K562 (cell line): ENCODE measurements around the gene ZBTB48. TPM values are rescaled to one million over a fixed set of nuclear protein-coding genes. Genes with fewer than 3 reads are reported as not detected.
A peak's percentile ranks its signal among the peaks of the same experiment; 100 is the strongest.

Experiments
- ATAC-seq: fragments of 200-7000 bp; cut with Tn5 transposase; 3 replicates; pipeline ENCODE4 v1.9.1; 2020; ENCODE audit warnings: moderate library complexity
- BruUV-seq: library from RNA; stranded (reverse); fragments of 400-500 nt; replicated peaks from 2 replicates; lab custom pipeline; 2021; lab: Mats Ljungman, UMichigan
- CTCF ChIA-PET: fragments of 300-600 bp; formaldehyde crosslinking; extraction: SDS; loops from one replicate; lab custom pipeline; 2021; ENCODE audit warnings: low intra/inter-chr PET ratio; lab: Yijun Ruan, JAX
- POLR2A ChIA-PET: fragments of 300-600, 350-650 bp; sonication (Branson Sonifier 250); formaldehyde crosslinking; extraction: SDS; loops from one replicate; lab custom pipeline; 2021; ENCODE audit warnings: antibody characterized with exemption, inconsistent platforms; lab: Yijun Ruan, JAX
- DNase-seq, 4 experiments: peaks; one replicate each; pipeline versions ENCODE4 v3.0.0 to v3.0.0-alpha.2; 2011 to 2018; ENCODE audit warnings: low spot score in 3 of 4, mixed read lengths in 3 of 4; ENCODE audit errors: extremely low read depth in 1 of 4
- FAIRE-seq: peaks from 2 replicates; lab custom pipeline; 2011; peaks lifted over from hg19 to GRCh38; lab: Jason Lieb, UNC
- H2AFZ ChIP-seq: 2 replicates; pipeline ENCODE4 v1.6.0; 2011; ENCODE audit warnings: low read depth, low read length, control low read depth, inconsistent platforms
- H3K27ac ChIP-seq: fragments of 200-600 bp; 3 replicates; pipeline ENCODE4 v1.8.0; 2011; ENCODE audit warnings: low read depth, mild to moderate bottlenecking, control low read depth, inconsistent platforms, low read length, moderate library complexity, mixed read lengths; ENCODE audit errors: extremely low read depth
- H3K27me3 ChIP-seq, 2 experiments: fragments of 300-600 bp in 1 of 2; 2 replicates in 1 of 2; 3 replicates in 1 of 2; pipeline versions ENCODE4 v1.6.0 to v1.8.0; 2011; ENCODE audit warnings: inconsistent platforms in 2 of 2, low read length in 2 of 2, mild to moderate bottlenecking in 1 of 2, mixed read lengths in 1 of 2, moderate library complexity in 1 of 2; ENCODE audit not compliant: control insufficient read depth in 2 of 2, insufficient read depth in 2 of 2
- H3K36me3 ChIP-seq: fragments of 300-600 bp; 3 replicates; pipeline ENCODE4 v1.8.0; 2011; ENCODE audit warnings: mild to moderate bottlenecking, low read length, inconsistent platforms; ENCODE audit not compliant: control insufficient read depth, insufficient read depth
- H3K4me1 ChIP-seq, 2 experiments: fragments of 200-600 bp in 1 of 2; replicated peaks in 1 of 2; 2 replicates in 1 of 2; 3 replicates in 1 of 2; pipeline versions ENCODE4 v1.5.1 to v1.8.0; 2011; ENCODE audit warnings: inconsistent platforms in 2 of 2, low read length in 2 of 2, mild to moderate bottlenecking in 1 of 2, mixed read lengths in 1 of 2, moderate library complexity in 1 of 2; ENCODE audit not compliant: control insufficient read depth in 2 of 2, insufficient read depth in 2 of 2
- H3K4me2 ChIP-seq: 2 replicates; pipeline ENCODE4 v1.6.1; 2011; ENCODE audit warnings: low read length, control low read depth, inconsistent platforms, mixed read lengths; ENCODE audit not compliant: insufficient read depth
- H3K4me3 ChIP-seq: fragments of 200-600 bp; sonication (generic), shearing (Covaris generic); 2 replicates; pipeline ENCODE4 v1.5.1; 2016; ENCODE audit warnings: control low read depth, inconsistent platforms
- H3K79me2 ChIP-seq: fragments of 200-600 bp; 3 replicates; pipeline ENCODE4 v1.8.0; 2011; ENCODE audit warnings: low read length, inconsistent platforms; ENCODE audit not compliant: control insufficient read depth, insufficient read depth
- H3K9ac ChIP-seq, 2 experiments: 2 replicates each; pipeline versions ENCODE4 v1.6.0 to v1.6.1; 2011; ENCODE audit warnings: low read depth in 2 of 2, low read length in 2 of 2, control low read depth in 1 of 2, inconsistent platforms in 1 of 2, mild to moderate bottlenecking in 1 of 2, mixed read lengths in 1 of 2; ENCODE audit not compliant: insufficient read depth in 1 of 2
- H3K9me1 ChIP-seq: one replicate; pipeline ENCODE4 v1.6.0; 2011; ENCODE audit warnings: inconsistent platforms, mild to moderate bottlenecking, low read length, moderate library complexity; ENCODE audit not compliant: control insufficient read depth, insufficient read depth
- H3K9me3 ChIP-seq: replicated peaks from 2 replicates; pipeline ENCODE4 v1.5.1; 2011; ENCODE audit warnings: low read depth, low read length, inconsistent platforms; ENCODE audit not compliant: control insufficient read depth, insufficient read depth
- H4K20me1 ChIP-seq: replicated peaks from 2 replicates; pipeline ENCODE4 v1.6.1; 2011; ENCODE audit warnings: low read length, inconsistent platforms, mixed read lengths; ENCODE audit not compliant: control insufficient read depth, insufficient read depth
- PHTF2 ChIP-seq: fragments of 250-450 bp; sonication (Bioruptor Pico); IDR thresholded peaks from 2 replicates; pipeline ENCODE4 v1.5.0; 2021; ENCODE audit warnings: mild to moderate bottlenecking
- WGBS: fragments of 100-300 bp; shearing (Covaris generic); methylation state at CpG from one replicate; pipeline ENCODE4 v1.1.6; 2016; ENCODE audit warnings: low coverage, mixed read lengths; ENCODE audit not compliant: insufficient coverage; ENCODE audit errors: missing lambda C conversion rate; 5-methylcytosine and 5-hydroxymethylcytosine counted together
- in situ Hi-C: fragments of 300-500 bp; cut with MboI; formaldehyde crosslinking; loops from 4 replicates; pipeline ENCODE4 v1.15.0; 2018; ENCODE audit warnings: inconsistent platforms, mixed read lengths
- intact Hi-C: fragments of 100-400 bp; cut with micrococcal nuclease; formaldehyde crosslinking; loops from 2 replicates; pipeline ENCODE4 v1.14.2; 2022
- polyA plus RNA-seq, 8 experiments: library from polyadenylated mRNA; depleted of rRNA in 4 of 8; stranded (reverse) in 5 of 8; unstranded in 3 of 8; fragments of >200 nt; fragmentation: Nextera tagmentation in 2 of 8; fragmentation: Illumina TruSeq in 1 of 8; extraction: Ambion mirVana in 2 of 8; extraction: Trizol in 1 of 8; gene quantifications; 2 replicates each; pipeline versions ENCODE4 v1.2.1 to v1.2.3, GENCODE V29; 2011 to 2014; ENCODE audit warnings: inconsistent platforms in 1 of 8, missing spikeins in 1 of 8
- total RNA-seq, 7 experiments: library from RNA; depleted of rRNA in 6 of 7; stranded (reverse); fragments of >200 nt in 6 of 7; fragmentation: Illumina TruSeq in 2 of 7; extraction: Trizol in 2 of 7; gene quantifications; 2 replicates each; pipeline versions ENCODE4 v1.2.1 to v1.2.3, GENCODE V29; 2011 to 2021; ENCODE audit warnings: low replicate concordance in 1 of 7
- TF ChIP-seq, protein P1 (sequence below): sonication (generic); formaldehyde crosslinking; IDR thresholded peaks from 2 replicates; pipeline ENCODE4 v1.8.0; 2023; ENCODE audit warnings: mild to moderate bottlenecking, missing genetic modification reagents

The ZBTB48 gene
- total and polyA plus RNA-seq, 9 of the 15 experiments (the other 6 are each of a cell fraction or from before 2014, with no cell fraction given): 1.9 to 66.9 (median 29.5) TPM

DNA sequence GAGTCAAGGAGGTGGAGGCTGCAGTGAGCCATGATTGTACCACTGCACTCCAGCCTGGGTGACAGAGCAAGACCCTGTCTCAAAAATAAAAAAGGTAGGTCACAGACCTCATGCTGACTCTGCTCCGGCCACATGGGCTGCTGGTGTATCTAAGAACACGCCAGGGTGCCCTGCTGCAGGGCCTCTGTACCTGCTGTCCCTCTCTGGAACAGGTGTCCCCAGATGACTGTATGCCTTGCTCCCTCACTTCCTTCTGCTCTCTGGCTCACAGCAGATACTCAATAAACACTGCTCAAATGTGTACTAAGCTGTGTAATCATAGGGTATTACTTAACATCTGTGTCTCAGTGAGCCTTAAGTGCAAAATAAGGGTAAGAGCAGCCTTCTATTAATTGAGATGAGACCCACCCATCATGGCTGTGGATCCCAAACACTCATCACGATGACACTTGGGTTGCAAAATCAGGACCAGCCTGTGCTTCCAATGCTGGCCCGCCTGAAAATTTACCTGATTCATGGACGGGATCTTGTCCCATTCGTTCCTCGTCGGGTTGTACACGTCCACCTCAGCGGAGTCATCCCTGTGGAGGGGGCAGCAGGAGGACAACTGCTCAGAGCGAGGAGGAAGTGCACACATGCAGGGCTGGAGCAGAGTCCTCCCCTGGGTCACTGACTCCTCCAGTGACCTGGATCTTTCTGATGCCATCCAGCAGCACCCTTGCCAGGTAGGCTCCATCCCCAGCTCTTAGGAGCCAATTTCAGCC lies 15.4 kb downstream of the ZBTB48 start:
- Histone ChIP-seq H3K9ac (peak overlapping the region in 1 of 2 experiments; percentile 22; a peak in 2 of 4 replicates), H3K4me3 (no peak overlapping the region), H3K27me3 (no peaks in the 10 kb centered on the region), H3K4me2 (no peak overlapping the region), H4K20me1 (peaks cover 51% of the 10 kb centered on the region), H3K79me2 (peaks cover 53% of the 10 kb centered on the region), H3K27ac (no peak overlapping the region), H2AFZ (no peak overlapping the region), H3K4me1 (peaks cover 17 to 42% of the 10 kb centered on the region in 2 experiments), H3K36me3 (peaks cover 97% of the 10 kb centered on the region), H3K9me3 (no peaks in the 10 kb centered on the region), H3K9me1 (peaks cover 23% of the 10 kb centered on the region)
- no peak for ATAC-seq
- intact Hi-C loops: no loop called here
- no peak for DNase-seq
- in situ Hi-C loops: no loop called here
- ChIA-PET POLR2A (interaction anchor here (0.5 to 10.7 kb wide), 8 partner anchors 7 to 1097 kb away, joined by 3 to 221 read pairs (median 3); partner anchors contain the start of genes KLHL21 and ZBTB48), CTCF (no interaction called here)
- WGBS: 92% methylated on average over 11 of the region's 11 CpGs
- TF ChIP-seq, protein P1, sequence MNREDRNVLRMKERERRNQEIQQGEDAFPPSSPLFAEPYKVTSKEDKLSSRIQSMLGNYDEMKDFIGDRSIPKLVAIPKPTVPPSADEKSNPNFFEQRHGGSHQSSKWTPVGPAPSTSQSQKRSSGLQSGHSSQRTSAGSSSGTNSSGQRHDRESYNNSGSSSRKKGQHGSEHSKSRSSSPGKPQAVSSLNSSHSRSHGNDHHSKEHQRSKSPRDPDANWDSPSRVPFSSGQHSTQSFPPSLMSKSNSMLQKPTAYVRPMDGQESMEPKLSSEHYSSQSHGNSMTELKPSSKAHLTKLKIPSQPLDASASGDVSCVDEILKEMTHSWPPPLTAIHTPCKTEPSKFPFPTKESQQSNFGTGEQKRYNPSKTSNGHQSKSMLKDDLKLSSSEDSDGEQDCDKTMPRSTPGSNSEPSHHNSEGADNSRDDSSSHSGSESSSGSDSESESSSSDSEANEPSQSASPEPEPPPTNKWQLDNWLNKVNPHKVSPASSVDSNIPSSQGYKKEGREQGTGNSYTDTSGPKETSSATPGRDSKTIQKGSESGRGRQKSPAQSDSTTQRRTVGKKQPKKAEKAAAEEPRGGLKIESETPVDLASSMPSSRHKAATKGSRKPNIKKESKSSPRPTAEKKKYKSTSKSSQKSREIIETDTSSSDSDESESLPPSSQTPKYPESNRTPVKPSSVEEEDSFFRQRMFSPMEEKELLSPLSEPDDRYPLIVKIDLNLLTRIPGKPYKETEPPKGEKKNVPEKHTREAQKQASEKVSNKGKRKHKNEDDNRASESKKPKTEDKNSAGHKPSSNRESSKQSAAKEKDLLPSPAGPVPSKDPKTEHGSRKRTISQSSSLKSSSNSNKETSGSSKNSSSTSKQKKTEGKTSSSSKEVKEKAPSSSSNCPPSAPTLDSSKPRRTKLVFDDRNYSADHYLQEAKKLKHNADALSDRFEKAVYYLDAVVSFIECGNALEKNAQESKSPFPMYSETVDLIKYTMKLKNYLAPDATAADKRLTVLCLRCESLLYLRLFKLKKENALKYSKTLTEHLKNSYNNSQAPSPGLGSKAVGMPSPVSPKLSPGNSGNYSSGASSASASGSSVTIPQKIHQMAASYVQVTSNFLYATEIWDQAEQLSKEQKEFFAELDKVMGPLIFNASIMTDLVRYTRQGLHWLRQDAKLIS (CRISPR knock-in tag): no peak
- TF ChIP-seq PHTF2: peak; percentile 25; the same call in 1 of the 2 replicates
- BruUV-seq: no TSS peak
- FAIRE-seq: no peak
